ENCODE results near the gene ALKBH7. TPM values are rescaled to one million over a fixed set of nuclear protein-coding genes. Genes with fewer than 3 reads are reported as not detected.
"Not testable (repeated sequence)": the region's sequence is repeated elsewhere in the genome, so short reads cannot be mapped to it uniquely, and the experiment has no call there.

Gene ALKBH7
- polyA plus RNA-seq, 3 donors: 20.9 to 109 (median 86.0) TPM

DNA sequence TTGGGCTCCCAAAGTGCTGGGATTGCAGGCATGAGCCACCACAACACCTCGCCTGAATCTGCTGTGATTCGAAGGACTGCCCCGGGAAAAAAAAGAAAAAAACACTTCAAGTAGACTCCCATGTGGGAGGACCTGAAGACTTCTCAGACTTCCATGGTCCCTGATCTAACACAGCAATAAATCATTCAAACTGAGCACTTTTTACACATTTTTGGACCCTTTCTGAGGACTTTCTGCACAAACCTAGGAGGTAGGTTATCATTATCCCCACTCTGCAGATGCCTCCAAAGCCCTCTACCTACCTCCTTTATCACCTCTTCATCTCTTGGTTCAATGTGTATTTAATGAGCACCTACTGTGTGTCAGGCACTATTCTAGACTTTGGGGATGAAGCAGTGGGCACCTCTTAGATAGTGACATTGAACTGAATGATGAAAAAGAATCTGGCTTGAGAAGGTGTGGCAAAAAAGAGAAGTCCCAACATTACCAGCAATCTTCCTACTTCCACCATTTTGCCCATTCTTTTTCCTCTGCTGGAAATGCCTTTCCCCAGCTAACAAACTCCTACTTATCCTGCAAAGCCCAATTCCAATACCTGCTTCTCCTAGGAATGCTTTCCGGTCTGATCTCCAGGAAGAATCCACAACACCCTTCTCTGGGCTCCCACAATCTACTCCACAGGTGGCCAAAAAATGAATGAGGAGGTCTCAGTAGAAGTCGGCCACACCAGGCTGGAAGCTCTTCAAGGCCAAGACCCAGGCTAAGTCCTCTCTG is 12.8 kb upstream of the ALKBH7 start:
- no peak overlapping the region for H3K27ac ChIP-seq (ENCODE audit: low read depth in 1 of 2, low read length in 2 of 2)
- WGBS (ENCODE audit: insufficient coverage): 96% methylated on average over 5 of the region's 5 CpGs
- H3K27ac Mint-ChIP-seq: peak overlapping the region in 1 of 7 donors; percentile 7
- peaks cover 3 to 5% of the 10 kb centered on the region in 2 donors for H3K36me3 ChIP-seq (replicated peaks in 1 of 2; ENCODE audit: control insufficient read depth in 1 of 2, insufficient read depth in 2 of 2, low read length in 2 of 2)
- H3K79me2 ChIP-seq (ENCODE audit: insufficient read depth, low read length): peaks cover 11% of the 10 kb centered on the region
- intact Hi-C loops (cut with micrococcal nuclease): no loop called here
- H3K9ac ChIP-seq (ENCODE audit: insufficient read depth, low read length, poor library complexity, severe bottlenecking): no peak overlapping the region
- peak overlapping the region; percentile 17 for H2AFZ ChIP-seq (ENCODE audit: insufficient read depth, low read depth, low read length, poor library complexity, severe bottlenecking)
- H3K4me1 ChIP-seq (ENCODE audit: control insufficient read depth in 1 of 2, insufficient read depth in 2 of 2, low read length in 2 of 2): peaks cover 8 to 12% of the 10 kb centered on the region in 2 donors
- DNase-seq: no peak
- no peaks in the 10 kb centered on the region for H4K20me1 ChIP-seq (ENCODE audit: insufficient read depth, low read length)
- TF ChIP-seq, protein P1, sequence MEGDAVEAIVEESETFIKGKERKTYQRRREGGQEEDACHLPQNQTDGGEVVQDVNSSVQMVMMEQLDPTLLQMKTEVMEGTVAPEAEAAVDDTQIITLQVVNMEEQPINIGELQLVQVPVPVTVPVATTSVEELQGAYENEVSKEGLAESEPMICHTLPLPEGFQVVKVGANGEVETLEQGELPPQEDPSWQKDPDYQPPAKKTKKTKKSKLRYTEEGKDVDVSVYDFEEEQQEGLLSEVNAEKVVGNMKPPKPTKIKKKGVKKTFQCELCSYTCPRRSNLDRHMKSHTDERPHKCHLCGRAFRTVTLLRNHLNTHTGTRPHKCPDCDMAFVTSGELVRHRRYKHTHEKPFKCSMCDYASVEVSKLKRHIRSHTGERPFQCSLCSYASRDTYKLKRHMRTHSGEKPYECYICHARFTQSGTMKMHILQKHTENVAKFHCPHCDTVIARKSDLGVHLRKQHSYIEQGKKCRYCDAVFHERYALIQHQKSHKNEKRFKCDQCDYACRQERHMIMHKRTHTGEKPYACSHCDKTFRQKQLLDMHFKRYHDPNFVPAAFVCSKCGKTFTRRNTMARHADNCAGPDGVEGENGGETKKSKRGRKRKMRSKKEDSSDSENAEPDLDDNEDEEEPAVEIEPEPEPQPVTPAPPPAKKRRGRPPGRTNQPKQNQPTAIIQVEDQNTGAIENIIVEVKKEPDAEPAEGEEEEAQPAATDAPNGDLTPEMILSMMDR (IDR thresholded peaks at IDR 0.05): no peak
- H3K36me3 Mint-ChIP-seq: peaks cover 10 to 13% of the 10 kb centered on the region in 2 donors
- no peak overlapping the region for H3K4me2 ChIP-seq (replicated peaks; ENCODE audit: extremely low read depth, low read length, poor library complexity, severe bottlenecking)
- H3K27me3 ChIP-seq (ENCODE audit: control insufficient read depth in 2 of 2, insufficient read depth in 2 of 2, low read length in 2 of 2): no peaks in the 10 kb centered on the region
- peak overlapping the region in 1 of 2 donors; percentile 20 for H3K4me3 Mint-ChIP-seq
- H3K4me3 ChIP-seq (replicated peaks in 1 of 3; ENCODE audit: low read depth in 2 of 3, low read length in 3 of 3): no peak overlapping the region
- peaks cover 0 to 3% (median 0%) of the 10 kb centered on the region in 3 donors for H3K27me3 Mint-ChIP-seq (ENCODE audit: low read depth in 3 of 3)
- no peaks in the 10 kb centered on the region for H3K9me3 ChIP-seq (replicated peaks in 1 of 2; ENCODE audit: control insufficient read depth in 1 of 2, insufficient read depth in 1 of 2, low read length in 2 of 2)
- H3K9me3 Mint-ChIP-seq: peaks cover 0 to 8% (median 0%) of the 10 kb centered on the region in 7 donors
- peaks cover 14% of the 10 kb centered on the region for H3K4me1 Mint-ChIP-seq

DNA sequence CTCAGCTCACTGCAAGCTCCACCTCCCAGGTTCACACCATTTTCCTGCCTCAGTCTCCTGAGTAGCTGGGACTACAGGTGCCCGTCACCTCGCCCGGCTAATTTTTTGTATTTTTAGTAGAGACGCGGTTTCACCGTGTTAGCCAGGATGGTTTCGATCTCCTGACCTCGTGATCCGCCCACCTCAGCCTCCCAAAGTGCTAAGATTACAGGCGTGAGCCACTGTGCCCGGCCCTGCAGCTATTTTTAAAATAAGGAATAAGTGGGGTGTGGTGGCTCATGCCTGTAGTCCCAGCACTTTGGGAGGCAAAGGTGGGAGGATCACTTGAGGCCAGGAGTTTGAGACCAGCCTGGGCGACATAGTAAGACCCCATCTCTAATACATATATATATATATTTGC is 12.1 kb upstream of the ALKBH7 start:
- H3K9ac ChIP-seq (ENCODE audit: insufficient read depth, low read length, poor library complexity, severe bottlenecking); H3K27ac Mint-ChIP-seq; H3K4me2 ChIP-seq (replicated peaks; ENCODE audit: extremely low read depth, low read length, poor library complexity, severe bottlenecking); H3K9me3 Mint-ChIP-seq; H3K27me3 Mint-ChIP-seq (ENCODE audit: low read depth in 3 of 3); DNase-seq; H3K4me3 Mint-ChIP-seq; H3K9me3 ChIP-seq (replicated peaks in 1 of 2; ENCODE audit: control insufficient read depth in 1 of 2, insufficient read depth in 1 of 2, low read length in 2 of 2); H3K27ac ChIP-seq (ENCODE audit: low read depth in 1 of 2, low read length in 2 of 2); H3K4me3 ChIP-seq (replicated peaks in 1 of 3; ENCODE audit: low read depth in 2 of 3, low read length in 3 of 3); H4K20me1 ChIP-seq (ENCODE audit: insufficient read depth, low read length); intact Hi-C loops (cut with micrococcal nuclease); H3K27me3 ChIP-seq (ENCODE audit: control insufficient read depth in 2 of 2, insufficient read depth in 2 of 2, low read length in 2 of 2); H2AFZ ChIP-seq (ENCODE audit: insufficient read depth, low read depth, low read length, poor library complexity, severe bottlenecking): not testable (repeated sequence)
- Mint-ChIP-seq H3K36me3 (peaks cover 15 to 18% of the 10 kb centered on the region in 2 donors), H3K4me1 (peaks cover 18% of the 10 kb centered on the region)
- peaks cover 12 to 18% of the 10 kb centered on the region in 2 donors for H3K4me1 ChIP-seq (ENCODE audit: control insufficient read depth in 1 of 2, insufficient read depth in 2 of 2, low read length in 2 of 2)
- 100% methylated on average over 2 of the region's 12 CpGs for WGBS (ENCODE audit: insufficient coverage)
- peaks cover 11% of the 10 kb centered on the region for H3K79me2 ChIP-seq (ENCODE audit: insufficient read depth, low read length)
- H3K36me3 ChIP-seq (replicated peaks in 1 of 2; ENCODE audit: control insufficient read depth in 1 of 2, insufficient read depth in 2 of 2, low read length in 2 of 2): peaks cover 3 to 10% of the 10 kb centered on the region in 2 donors

DNA sequence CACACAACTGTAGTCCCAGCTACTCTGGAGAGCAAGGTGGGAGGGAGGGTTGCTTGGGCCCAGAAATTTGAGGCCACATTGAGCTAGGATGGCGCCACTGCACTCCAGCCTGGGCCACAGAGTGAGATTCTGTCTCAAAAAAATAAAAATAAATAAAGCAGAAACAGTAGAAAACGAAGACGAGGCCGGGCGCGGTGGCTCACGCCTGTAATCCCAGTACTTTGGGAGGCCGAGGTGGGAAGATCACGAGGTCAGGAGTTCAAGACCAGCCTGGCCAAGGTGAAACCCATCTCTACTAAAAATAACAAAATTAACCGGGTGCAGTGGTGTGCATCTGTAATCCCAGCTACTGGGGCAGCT is 11.8 kb upstream of the ALKBH7 start:
- Histone ChIP-seq H3K4me1 (ENCODE audit: control insufficient read depth in 1 of 2, insufficient read depth in 2 of 2, low read length in 2 of 2) (peaks cover 12 to 19% of the 10 kb centered on the region in 2 donors), H3K79me2 (ENCODE audit: insufficient read depth, low read length) (peaks cover 11% of the 10 kb centered on the region), H3K27ac (ENCODE audit: low read depth in 1 of 2, low read length in 2 of 2) (peak overlapping the region; percentile 15 to 60), H3K4me3 (replicated peaks in 1 of 3; ENCODE audit: low read depth in 2 of 3, low read length in 3 of 3) (peak overlapping the region in 1 of 3 experiments; percentile 84), H2AFZ (ENCODE audit: insufficient read depth, low read depth, low read length, poor library complexity, severe bottlenecking) (peak overlapping the region; percentile 91), H3K36me3 (replicated peaks in 1 of 2; ENCODE audit: control insufficient read depth in 1 of 2, insufficient read depth in 2 of 2, low read length in 2 of 2) (peaks cover 6 to 14% of the 10 kb centered on the region in 2 donors)
- Mint-ChIP-seq H3K36me3 (peaks cover 16 to 22% of the 10 kb centered on the region in 2 donors), H3K4me1 (peaks cover 18% of the 10 kb centered on the region), H3K27ac (peak overlapping the region in 3 of 7 donors; percentile 43 to 87 (median 45)), H3K4me3 (peak overlapping the region; percentile 42 to 83)
- H3K9ac ChIP-seq (ENCODE audit: insufficient read depth, low read length, poor library complexity, severe bottlenecking); H3K9me3 ChIP-seq (replicated peaks in 1 of 2; ENCODE audit: control insufficient read depth in 1 of 2, insufficient read depth in 1 of 2, low read length in 2 of 2); H4K20me1 ChIP-seq (ENCODE audit: insufficient read depth, low read length); H3K4me2 ChIP-seq (replicated peaks; ENCODE audit: extremely low read depth, low read length, poor library complexity, severe bottlenecking); DNase-seq; H3K9me3 Mint-ChIP-seq; H3K27me3 Mint-ChIP-seq (ENCODE audit: low read depth in 3 of 3); intact Hi-C loops (cut with micrococcal nuclease); H3K27me3 ChIP-seq (ENCODE audit: control insufficient read depth in 2 of 2, insufficient read depth in 2 of 2, low read length in 2 of 2): not testable (repeated sequence)
- WGBS (ENCODE audit: insufficient coverage): 100% methylated on average over 7 of the region's 10 CpGs

Measured in CD14-positive monocyte (primary cell).